Cardiac fibroblast (primary cell): Measurements from ENCODE around the gene PTMS.

Experiments used
- DNase-seq, 2 donors: peaks; one replicate each; pipeline versions ENCODE4 v3.0.0 to v3.0.0-alpha.2; 2010; ENCODE audit warnings: low read depth in 2 of 2
- H3K4me3 ChIP-seq, 2 donors: replicated peaks in 1 of 2; 1 replicate in 1 of 2; 2 replicates in 1 of 2; pipeline ENCODE4 v1.5.1; 2011; ENCODE audit warnings: low read depth in 2 of 2, low read length in 2 of 2, mild to moderate bottlenecking in 2 of 2, moderate library complexity in 1 of 2
- TF ChIP-seq, protein P1 (sequence below): IDR thresholded peaks from one replicate; pipeline ENCODE4 v1.5.1; 2011; ENCODE audit warnings: low read depth, mild to moderate bottlenecking, low read length, inconsistent platforms

The PTMS gene

DNA sequence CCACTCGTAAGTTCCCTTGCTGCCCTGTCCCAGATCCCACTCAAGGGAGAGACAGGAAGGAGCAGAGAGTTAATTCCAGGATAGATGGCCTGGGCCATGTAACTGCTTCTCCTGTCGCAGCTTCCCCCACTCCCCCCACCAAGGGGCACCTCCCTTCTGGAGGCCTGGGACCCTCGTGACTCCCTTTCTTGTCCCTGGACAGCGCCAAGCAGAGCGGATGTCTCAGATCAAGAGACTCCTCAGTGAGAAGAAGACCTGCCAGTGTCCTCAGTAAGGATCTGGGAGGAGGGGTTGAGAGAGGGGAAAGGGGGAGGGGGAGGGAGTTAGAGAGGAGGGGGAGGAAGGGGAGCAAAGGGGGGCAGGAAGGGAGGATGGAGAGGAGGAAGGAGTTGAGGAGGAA is 52.5 kb downstream of the PTMS start:
- no peak for DNase-seq
- TF ChIP-seq, protein P1, sequence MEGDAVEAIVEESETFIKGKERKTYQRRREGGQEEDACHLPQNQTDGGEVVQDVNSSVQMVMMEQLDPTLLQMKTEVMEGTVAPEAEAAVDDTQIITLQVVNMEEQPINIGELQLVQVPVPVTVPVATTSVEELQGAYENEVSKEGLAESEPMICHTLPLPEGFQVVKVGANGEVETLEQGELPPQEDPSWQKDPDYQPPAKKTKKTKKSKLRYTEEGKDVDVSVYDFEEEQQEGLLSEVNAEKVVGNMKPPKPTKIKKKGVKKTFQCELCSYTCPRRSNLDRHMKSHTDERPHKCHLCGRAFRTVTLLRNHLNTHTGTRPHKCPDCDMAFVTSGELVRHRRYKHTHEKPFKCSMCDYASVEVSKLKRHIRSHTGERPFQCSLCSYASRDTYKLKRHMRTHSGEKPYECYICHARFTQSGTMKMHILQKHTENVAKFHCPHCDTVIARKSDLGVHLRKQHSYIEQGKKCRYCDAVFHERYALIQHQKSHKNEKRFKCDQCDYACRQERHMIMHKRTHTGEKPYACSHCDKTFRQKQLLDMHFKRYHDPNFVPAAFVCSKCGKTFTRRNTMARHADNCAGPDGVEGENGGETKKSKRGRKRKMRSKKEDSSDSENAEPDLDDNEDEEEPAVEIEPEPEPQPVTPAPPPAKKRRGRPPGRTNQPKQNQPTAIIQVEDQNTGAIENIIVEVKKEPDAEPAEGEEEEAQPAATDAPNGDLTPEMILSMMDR: no peak
- no peak overlapping the region for H3K4me3 ChIP-seq

DNA sequence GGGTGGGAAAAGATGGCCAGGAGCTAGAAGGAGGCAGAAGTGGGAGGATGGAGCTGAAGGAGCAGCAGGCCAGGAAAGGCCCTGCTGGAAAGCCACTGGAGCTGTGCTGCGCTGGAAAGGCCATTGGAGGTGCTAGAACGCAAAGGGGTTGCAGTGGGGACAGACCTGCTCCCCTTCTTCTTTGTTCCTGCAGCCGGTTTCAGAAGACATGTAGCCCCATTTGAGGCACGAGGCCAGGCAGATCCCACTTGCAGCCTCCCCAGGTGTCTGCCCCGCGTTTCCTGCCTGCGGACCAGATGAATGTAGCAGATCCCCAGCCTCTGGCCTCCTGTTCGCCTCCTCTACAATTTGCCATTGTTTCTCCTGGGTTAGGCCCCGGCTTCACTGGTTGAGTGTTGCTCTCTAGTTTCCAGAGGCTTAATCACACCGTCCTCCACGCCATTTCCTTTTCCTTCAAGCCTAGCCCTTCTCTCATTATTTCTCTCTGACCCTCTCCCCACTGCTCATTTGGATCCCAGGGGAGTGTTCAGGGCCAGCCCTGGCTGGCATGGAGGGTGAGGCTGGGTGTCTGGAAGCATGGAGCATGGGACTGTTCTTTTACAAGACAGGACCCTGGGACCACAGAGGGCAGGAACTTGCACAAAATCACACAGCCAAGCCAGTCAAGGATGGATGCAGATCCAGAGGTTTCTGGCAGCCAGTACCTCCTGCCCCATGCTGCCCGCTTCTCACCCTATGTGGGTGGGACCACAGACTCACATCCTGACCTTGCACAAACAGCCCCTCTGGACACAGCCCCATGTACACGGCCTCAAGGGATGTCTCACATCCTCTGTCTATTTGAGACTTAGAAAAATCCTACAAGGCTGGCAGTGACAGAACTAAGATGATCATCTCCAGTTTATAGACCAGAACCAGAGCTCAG is 53.2 kb downstream of the PTMS start:
- TF ChIP-seq, protein P1: no peak
- no peak for DNase-seq
- H3K4me3 ChIP-seq: no peak overlapping the region

DNA sequence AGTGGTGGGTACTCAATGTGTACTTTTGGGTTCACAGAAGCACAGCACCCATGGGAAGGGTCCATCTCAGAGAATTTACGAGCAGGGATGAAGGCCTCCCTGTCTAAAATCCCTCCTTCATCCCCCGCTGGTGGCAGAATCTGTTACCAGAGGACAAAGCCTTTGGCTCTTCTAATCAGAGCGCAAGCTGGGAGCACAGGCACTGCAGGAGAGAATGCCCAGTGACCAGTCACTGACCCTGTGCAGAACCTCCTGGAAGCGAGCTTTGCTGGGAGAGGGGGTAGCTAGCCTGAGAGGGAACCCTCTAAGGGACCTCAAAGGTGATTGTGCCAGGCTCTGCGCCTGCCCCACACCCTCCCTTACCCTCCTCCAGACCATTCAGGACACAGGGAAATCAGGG is 54.0 kb downstream of the PTMS start:
- TF ChIP-seq, protein P1: no peak
- no peak overlapping the region for H3K4me3 ChIP-seq
- no peak for DNase-seq
